Measurements from ENCODE around the gene TSHZ3. TPM values are rescaled to one million over a fixed set of nuclear protein-coding genes. Genes with fewer than 3 reads are reported as not detected.

Gene TSHZ3
- total and polyA plus RNA-seq, 9 of the 15 experiments (the other 6 are each of a cell fraction or from before 2014, with no cell fraction given) = 0.03 to 0.13 (median 0.05) TPM; not detected in 5

GRCh38 chr19:31266196-31266595 is 83.0 kb downstream of the TSHZ3 start:
- ChIA-PET POLR2A (no interaction called here), CTCF (ENCODE audit: low intra/inter-chr PET ratio) (no interaction called here)
- Histone ChIP-seq H3K4me1 (replicated peaks in 1 of 2; ENCODE audit: control insufficient read depth in 2 of 2, insufficient read depth in 2 of 2, low read length in 2 of 2) (no peaks in the 10 kb centered on the region), H3K27me3 (ENCODE audit: control insufficient read depth in 2 of 2, insufficient read depth in 2 of 2, low read length in 2 of 2) (peaks cover 3 to 12% of the 10 kb centered on the region in 2 experiments; a peak in 2 of 5 replicates), H3K4me3 (no peak overlapping the region), H3K79me2 (ENCODE audit: control insufficient read depth, insufficient read depth, low read length) (no peaks in the 10 kb centered on the region), H3K27ac (ENCODE audit: extremely low read depth, low read depth, low read length) (no peak overlapping the region), H3K9ac (ENCODE audit: insufficient read depth in 1 of 2, low read depth in 2 of 2, low read length in 2 of 2) (no peak overlapping the region), H2AFZ (ENCODE audit: low read depth, low read length) (no peak overlapping the region), H3K4me2 (ENCODE audit: insufficient read depth, low read length) (no peak overlapping the region), H3K9me1 (ENCODE audit: control insufficient read depth, insufficient read depth, low read length) (no peaks in the 10 kb centered on the region), H3K36me3 (ENCODE audit: control insufficient read depth, insufficient read depth, low read length) (no peaks in the 10 kb centered on the region), H4K20me1 (replicated peaks; ENCODE audit: control insufficient read depth, insufficient read depth, low read length) (peaks cover 3% of the 10 kb centered on the region; the same call in 1 of the 2 replicates), H3K9me3 (replicated peaks; ENCODE audit: control insufficient read depth, insufficient read depth, low read depth, low read length) (no peaks in the 10 kb centered on the region)
- no peak for FAIRE-seq
- 0% methylated on average over 4 of the region's 4 CpGs for WGBS (ENCODE audit: insufficient coverage, low coverage, missing lambda C conversion rate)
- DNase-seq (ENCODE audit: extremely low read depth in 1 of 4, low spot score in 3 of 4) = no peak
- ATAC-seq = no peak
- in situ Hi-C loops (cut with MboI) = no loop called here
- no TSS peak for BruUV-seq (replicated peaks)
- TF ChIP-seq ETV6 (IDR thresholded peaks at IDR 0.05; ENCODE audit: borderline replicate concordance in 1 of 2, low read depth in 2 of 2, low read length in 1 of 2) (no peak), ETV6 (CRISPR knock-in tag; IDR thresholded peaks at IDR 0.05; ENCODE audit: borderline replicate concordance) (no peak), BRD9 (IDR thresholded peaks at IDR 0.05; ENCODE audit: low read depth, partially characterized antibody) (no peak), SPI1 (IDR thresholded peaks at IDR 0.05; ENCODE audit: borderline replicate concordance, low read depth, low read length) (no peak), ZNF212 (CRISPR knock-in tag; IDR thresholded peaks at IDR 0.05) (no peak), NFIC (IDR thresholded peaks at IDR 0.05) (no peak), ZNF12 (CRISPR knock-in tag; IDR thresholded peaks at IDR 0.05) (no peak), KDM4B (IDR thresholded peaks at IDR 0.05; ENCODE audit: borderline replicate concordance in 2 of 2, low read depth in 1 of 2) (no peak), ZNF184 (CRISPR knock-in tag; IDR thresholded peaks at IDR 0.05) (no peak), SMARCC2 (IDR thresholded peaks at IDR 0.05; ENCODE audit: low read depth) (no peak), ZNF282 (CRISPR knock-in tag; IDR thresholded peaks at IDR 0.05) (no peak), SUPT5H (IDR thresholded peaks at IDR 0.05) (no peak), POLR2AphosphoS5 (IDR thresholded peaks at IDR 0.05; ENCODE audit: control insufficient read depth, insufficient read depth, low read depth, low read length) (no peak), ETS2 (tag; IDR thresholded peaks at IDR 0.05; ENCODE audit: borderline replicate concordance, poor library complexity, severe bottlenecking) (no peak), SAFB (IDR thresholded peaks at IDR 0.05; ENCODE audit: borderline replicate concordance, low read depth, low read length) (no peak), ZNF431 (CRISPR knock-in tag; IDR thresholded peaks at IDR 0.05) (no peak)
- TF ChIP-seq, protein P1, sequence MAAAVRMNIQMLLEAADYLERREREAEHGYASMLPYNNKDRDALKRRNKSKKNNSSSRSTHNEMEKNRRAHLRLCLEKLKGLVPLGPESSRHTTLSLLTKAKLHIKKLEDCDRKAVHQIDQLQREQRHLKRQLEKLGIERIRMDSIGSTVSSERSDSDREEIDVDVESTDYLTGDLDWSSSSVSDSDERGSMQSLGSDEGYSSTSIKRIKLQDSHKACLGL (CRISPR knock-in tag; IDR thresholded peaks at IDR 0.05; ENCODE audit: borderline replicate concordance, poor library complexity, severe bottlenecking) = no peak
- intact Hi-C loops (cut with micrococcal nuclease) = no loop called here

All from K562 (cell line).